NOMO-1 treated with DMSO at 0.1 percent for 48 hours (cell line): ENCODE measurements around the gene SULF2.
"Not testable (repeated sequence)": the region's sequence is repeated elsewhere in the genome, so short reads cannot be mapped to it uniquely, and the experiment has no call there.

Experiments used
- DNase-seq: peaks from one replicate; lab custom pipeline; 2025; ENCODE audit not compliant: unreplicated experiment; lab: John Stamatoyannopoulos, UW

SULF2 gene

GRCh38 chr20:47804972-47805371 lies 19.7 kb upstream of the SULF2 start:
- not testable (repeated sequence) for DNase-seq

GRCh38 chr20:47804224-47804825 lies 19.0 kb upstream of the SULF2 start:
- DNase-seq, result not testable (repeated sequence)

- no peak for DNase-seq
Observed at GRCh38 chr20:47802975-47803374, 17.7 kb upstream of the SULF2 start.

- no peak for DNase-seq
Observed at GRCh38 chr20:47802226-47802920, 17.1 kb upstream of the SULF2 start.

- no peak for DNase-seq
Observed at GRCh38 chr20:47801759-47802158, 16.5 kb upstream of the SULF2 start.

GRCh38 chr20:47801079-47801478 lies 15.8 kb upstream of the SULF2 start:
- DNase-seq, result no peak

- DNase-seq, result no peak
Observed at GRCh38 chr20:47800623-47801022, 15.3 kb upstream of the SULF2 start.

- no peak for DNase-seq
Observed at GRCh38 chr20:47799116-47799715, 13.9 kb upstream of the SULF2 start.

- DNase-seq, result no peak
Observed at GRCh38 chr20:47796971-47797370, 11.7 kb upstream of the SULF2 start.

GRCh38 chr20:47795214-47795907 lies 10.1 kb upstream of the SULF2 start:
- DNase-seq, result no peak

- not testable (repeated sequence) for DNase-seq
Observed at GRCh38 chr20:47794264-47794663, 9.0 kb upstream of the SULF2 start.

- no peak for DNase-seq
Observed at GRCh38 chr20:47792021-47792618, 6.8 kb upstream of the SULF2 start.

GRCh38 chr20:47791084-47791599 lies 5.9 kb upstream of the SULF2 start:
- no peak for DNase-seq

- DNase-seq, result no peak
Observed at GRCh38 chr20:47790580-47790965, 5.3 kb upstream of the SULF2 start.

- DNase-seq, result no peak
Observed at GRCh38 chr20:47789764-47790579, 4.7 kb upstream of the SULF2 start.

GRCh38 chr20:47789081-47789763 lies 3.9 kb upstream of the SULF2 start:
- no peak for DNase-seq

- no peak for DNase-seq
Observed at GRCh38 chr20:47788741-47789080, 3.4 kb upstream of the SULF2 start.

- DNase-seq, result no peak
Observed at GRCh38 chr20:47786765-47787107, 1.5 kb upstream of the SULF2 start.

- peak; percentile 58 for DNase-seq
Observed at GRCh38 chr20:47785854-47786764, 828 bp upstream of the SULF2 start.
